DND-41 (cell line): ENCODE results near the gene AGPAT3.

ENCODE experiments used
- EZH2 ChIP-seq: IDR thresholded peaks from 3 replicates; pipeline ENCODE4 v1.6.1; 2012; ENCODE audit warnings: borderline replicate concordance, low read depth, mild to moderate bottlenecking, moderate library complexity, low read length, inconsistent platforms; ENCODE audit not compliant: severe bottlenecking
- TF ChIP-seq, protein P1 (sequence below): IDR thresholded peaks from 2 replicates; pipeline ENCODE4 v1.5.1; 2012; ENCODE audit warnings: borderline replicate concordance, low read length, moderate library complexity, mild to moderate bottlenecking; ENCODE audit not compliant: poor library complexity, severe bottlenecking; ENCODE audit errors: extremely low read depth

DNA sequence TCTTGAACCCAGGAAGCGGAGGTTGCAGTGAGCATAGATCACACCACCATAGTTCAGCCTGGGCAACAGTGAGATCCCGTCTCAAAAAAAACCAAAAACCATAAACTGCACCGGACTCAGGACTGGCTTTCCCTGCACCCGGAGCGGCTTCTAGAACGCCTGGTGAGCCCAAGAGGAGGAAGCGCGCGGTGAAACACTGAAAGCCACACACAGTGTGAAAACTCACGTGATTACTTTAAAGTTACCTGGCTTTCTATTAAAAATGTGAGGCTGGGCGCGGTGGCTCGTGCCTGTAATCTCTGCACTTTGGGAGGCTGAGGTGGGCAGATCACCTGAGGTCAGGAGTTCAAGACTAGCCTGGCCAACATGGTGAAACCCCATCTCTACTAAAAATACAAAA is 140.0 kb downstream of the AGPAT3 start:
- TF ChIP-seq, protein P1, sequence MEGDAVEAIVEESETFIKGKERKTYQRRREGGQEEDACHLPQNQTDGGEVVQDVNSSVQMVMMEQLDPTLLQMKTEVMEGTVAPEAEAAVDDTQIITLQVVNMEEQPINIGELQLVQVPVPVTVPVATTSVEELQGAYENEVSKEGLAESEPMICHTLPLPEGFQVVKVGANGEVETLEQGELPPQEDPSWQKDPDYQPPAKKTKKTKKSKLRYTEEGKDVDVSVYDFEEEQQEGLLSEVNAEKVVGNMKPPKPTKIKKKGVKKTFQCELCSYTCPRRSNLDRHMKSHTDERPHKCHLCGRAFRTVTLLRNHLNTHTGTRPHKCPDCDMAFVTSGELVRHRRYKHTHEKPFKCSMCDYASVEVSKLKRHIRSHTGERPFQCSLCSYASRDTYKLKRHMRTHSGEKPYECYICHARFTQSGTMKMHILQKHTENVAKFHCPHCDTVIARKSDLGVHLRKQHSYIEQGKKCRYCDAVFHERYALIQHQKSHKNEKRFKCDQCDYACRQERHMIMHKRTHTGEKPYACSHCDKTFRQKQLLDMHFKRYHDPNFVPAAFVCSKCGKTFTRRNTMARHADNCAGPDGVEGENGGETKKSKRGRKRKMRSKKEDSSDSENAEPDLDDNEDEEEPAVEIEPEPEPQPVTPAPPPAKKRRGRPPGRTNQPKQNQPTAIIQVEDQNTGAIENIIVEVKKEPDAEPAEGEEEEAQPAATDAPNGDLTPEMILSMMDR, result no peak
- TF ChIP-seq EZH2, result no peak
